ENCODE measurements around the gene NPAS2.

DNA sequence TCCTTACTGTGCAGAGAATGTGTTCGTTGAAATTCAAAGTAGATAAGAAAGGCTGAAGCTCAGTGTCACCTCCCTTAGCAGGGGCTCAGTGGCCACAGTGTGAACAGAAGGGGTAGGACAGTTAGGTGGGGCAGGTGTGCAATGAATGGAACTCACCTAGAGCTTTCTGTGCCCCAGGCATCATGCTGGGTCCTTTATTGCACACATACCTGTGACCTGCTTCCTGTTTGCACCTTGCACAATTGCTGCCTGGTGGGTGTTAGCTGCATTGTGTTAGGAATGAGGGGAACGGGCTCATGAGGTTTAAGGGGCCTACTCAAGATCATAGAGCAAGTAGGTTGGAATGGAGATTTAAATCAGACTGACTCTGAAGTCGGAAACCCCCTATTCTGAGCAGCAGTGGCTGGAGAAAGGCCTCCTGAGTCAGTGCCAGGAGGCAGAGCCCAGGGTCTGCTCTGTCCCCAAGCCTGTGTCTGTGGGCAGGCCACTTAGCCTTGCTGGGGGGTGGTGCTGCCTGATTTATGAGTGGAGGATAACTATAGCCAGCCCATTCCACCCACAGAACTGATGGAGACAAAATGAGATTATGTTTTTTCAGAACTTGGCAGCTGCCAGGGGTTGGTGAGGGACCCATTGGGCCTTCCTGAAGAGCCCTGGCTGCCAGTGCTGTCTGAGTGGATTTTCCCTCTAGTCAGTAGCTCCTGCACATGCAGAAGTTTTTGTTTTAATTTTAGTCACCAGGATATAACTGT, 76.2 kb downstream of the NPAS2 start:
- TF ChIP-seq, protein P1, sequence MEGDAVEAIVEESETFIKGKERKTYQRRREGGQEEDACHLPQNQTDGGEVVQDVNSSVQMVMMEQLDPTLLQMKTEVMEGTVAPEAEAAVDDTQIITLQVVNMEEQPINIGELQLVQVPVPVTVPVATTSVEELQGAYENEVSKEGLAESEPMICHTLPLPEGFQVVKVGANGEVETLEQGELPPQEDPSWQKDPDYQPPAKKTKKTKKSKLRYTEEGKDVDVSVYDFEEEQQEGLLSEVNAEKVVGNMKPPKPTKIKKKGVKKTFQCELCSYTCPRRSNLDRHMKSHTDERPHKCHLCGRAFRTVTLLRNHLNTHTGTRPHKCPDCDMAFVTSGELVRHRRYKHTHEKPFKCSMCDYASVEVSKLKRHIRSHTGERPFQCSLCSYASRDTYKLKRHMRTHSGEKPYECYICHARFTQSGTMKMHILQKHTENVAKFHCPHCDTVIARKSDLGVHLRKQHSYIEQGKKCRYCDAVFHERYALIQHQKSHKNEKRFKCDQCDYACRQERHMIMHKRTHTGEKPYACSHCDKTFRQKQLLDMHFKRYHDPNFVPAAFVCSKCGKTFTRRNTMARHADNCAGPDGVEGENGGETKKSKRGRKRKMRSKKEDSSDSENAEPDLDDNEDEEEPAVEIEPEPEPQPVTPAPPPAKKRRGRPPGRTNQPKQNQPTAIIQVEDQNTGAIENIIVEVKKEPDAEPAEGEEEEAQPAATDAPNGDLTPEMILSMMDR (IDR thresholded peaks at IDR 0.05; ENCODE audit: insufficient read depth, low read depth, low read length) = no peak
- TF ChIP-seq EZH2 (IDR thresholded peaks at IDR 0.05; ENCODE audit: insufficient read depth, low read length) = no peak

All from astrocyte (in vitro differentiated cells and primary cell).